ENCODE results near the gene INPP1.

DNA sequence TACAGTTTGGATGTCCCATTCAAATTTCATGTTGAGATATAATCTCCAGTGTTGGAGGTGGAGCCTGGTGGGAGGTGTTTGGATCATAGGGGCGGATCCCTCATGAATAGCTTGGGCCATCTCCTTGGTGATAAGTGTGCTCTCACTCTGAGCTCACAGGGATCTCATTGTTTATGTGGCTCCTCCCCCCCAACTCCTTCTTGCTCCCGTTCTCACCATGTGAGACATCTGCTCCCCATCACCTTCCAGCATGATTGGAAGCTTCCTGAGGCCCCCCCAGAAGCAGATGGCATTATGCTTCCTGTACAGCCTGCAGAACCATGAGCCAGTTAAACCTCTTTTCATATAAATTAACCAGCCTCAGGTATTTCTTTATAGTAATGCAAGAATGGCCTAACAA, 3.0 kb upstream of the INPP1 start:
- no peak for TF ChIP-seq CTCF (IDR thresholded peaks at IDR 0.05)
- no peak for TF ChIP-seq ZNF416 (CRISPR knock-in tag; IDR thresholded peaks at IDR 0.05)
- no peak for TF ChIP-seq SMAD3 (CRISPR knock-in tag; IDR thresholded peaks at IDR 0.05; ENCODE audit: borderline replicate concordance)
- no peak for TF ChIP-seq RORB (CRISPR knock-in tag; IDR thresholded peaks at IDR 0.05)

Measured in WTC11 (cell line).